ENCODE measurements around the gene SGPP1.

The SGPP1 gene

DNA sequence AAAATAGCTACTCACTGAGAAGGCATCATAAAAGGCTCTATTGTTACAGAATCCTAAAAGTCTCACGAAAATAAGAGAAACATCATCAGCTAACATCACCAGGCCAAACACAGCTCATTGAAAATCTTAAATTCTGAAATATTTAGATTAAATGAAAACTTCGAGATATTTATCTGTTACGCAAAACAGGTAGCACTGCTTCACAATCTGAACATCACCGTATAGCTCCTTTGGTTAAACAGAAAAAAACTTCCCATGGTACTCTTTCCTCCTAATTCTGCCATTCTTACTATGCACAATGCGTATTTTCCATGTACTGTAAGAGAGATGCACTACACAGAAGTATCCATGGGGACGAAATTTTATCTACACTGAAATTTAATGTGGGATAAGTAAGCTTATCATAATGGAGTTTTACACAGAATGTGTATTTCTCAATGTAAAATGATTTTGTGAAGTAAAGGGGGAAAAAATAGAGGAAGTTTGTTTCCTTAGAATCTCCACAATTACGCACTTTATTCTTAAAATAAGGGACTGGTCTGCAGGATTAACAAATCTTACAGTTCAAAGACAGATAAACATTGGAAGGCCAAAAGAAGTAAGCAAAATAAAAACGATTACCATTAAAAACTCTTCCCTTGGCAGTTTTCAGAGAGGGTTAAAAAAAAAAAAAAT, 1.9 kb downstream of the SGPP1 start:
- no peak for ATAC-seq

DNA sequence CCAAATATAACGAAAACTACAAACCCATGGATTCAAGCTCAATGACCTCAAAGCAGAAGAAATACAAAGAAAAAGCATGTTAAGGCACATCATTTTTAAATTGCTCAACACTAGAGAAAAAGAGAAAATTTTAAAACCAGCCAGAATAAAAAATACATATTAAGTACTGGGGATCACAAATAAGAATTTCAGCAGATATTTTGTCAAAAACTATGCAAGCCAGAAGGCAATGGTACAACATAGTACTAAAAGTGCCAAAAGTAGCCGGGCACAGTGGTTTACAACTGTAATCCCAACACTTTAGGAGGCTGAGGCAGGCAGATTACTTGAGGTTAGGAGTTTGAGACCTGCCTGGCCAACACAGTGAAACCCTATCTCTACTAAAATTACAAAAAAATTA, 10.2 kb downstream of the SGPP1 start:
- ATAC-seq = no peak

DNA sequence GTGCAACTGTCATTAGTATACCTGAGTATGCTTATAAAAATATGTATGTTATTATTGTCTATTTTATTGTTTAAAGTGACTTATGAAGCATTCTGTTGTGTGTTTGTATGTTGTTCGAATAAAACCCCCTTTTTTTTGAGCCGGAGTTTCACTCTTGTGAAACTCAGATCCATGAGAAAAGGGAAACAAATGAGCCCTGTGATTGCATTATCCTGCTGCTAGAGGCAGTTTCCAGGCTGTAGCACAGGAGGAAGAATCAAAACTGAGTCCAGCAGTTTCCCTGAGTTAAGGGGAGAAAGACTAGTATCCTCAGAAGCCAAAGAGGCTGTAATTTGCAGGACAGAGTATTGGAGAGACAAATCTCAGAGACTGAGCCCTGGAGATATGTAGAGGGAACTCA, 12.5 kb downstream of the SGPP1 start:
- ATAC-seq = no peak

DNA sequence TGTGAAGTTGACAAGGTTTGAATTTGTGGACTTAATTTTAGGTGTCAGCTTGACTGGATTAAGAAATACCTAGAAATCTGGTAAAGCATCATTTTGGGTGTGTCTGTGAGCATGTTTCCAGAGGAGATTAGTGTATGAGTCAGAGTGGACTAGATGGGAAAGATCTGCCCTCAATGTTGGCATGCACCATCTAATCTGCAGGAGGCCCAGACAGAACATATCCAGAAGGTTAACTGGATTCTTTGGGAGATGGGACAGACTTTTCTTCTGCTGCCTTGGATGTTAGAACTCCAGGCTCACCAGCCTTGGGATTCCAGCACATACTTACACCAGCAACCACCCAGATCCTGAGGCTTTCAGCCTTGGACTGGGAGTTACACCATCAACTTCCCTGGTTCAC, 14.1 kb downstream of the SGPP1 start:
- no peak for ATAC-seq

DNA sequence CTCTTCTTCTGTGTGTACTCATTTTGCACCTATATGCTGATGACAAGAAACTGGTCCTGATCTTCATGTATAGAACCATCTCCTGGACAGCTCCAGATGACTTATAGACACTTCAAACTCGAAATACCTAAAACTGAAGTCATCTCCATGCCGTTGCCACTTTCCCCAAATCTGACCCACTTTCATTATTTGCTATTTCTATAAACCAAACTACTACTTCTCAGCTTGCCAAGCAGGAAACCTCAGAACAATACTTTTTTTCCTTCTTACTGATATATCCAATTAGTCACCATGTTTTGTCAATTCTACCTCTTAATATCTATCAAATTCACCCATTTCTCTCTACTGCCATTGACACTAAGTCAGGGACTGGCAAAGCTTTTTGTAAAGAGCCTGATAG, 14.8 kb downstream of the SGPP1 start:
- peak; percentile 69 to 74 for ATAC-seq

DNA sequence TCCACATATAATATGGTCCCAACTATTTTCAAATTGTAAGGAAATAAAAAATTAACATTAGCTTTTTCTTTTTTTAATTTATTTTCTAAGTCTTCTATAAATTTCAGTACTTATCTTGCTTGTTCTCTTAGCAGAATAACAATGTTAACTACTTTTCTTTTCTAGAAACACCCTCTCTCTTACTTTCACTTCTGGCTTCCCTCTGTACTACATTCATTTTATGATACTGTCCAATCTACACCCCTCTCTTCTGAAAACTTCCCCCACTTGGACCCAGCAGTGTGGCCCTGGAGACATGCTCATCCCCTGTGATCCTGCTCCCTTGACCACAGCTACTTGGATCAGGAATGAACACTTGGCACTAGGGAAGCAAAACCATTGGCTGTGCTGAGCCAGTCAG, 15.7 kb downstream of the SGPP1 start:
- peak; percentile 55 to 58 for ATAC-seq

DNA sequence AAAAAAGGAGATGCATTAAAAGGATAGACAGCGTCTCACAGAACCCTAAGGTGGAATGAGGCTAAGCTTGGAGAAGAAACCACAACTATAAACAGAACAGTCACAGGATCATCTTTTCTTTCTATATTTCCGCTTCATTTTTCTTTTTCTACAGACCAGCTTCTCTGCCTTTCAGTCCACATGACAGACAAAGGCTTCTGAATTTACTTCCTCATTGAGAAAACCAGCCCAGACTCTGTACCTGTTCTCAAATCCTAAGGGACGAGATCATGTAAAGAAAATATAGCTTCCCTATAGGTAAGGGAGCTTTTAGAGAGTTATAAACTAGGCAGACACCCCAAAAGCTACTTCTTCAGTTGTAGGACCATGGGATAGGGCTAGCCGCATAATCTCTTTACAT, 17.4 kb downstream of the SGPP1 start:
- ATAC-seq = no peak

DNA sequence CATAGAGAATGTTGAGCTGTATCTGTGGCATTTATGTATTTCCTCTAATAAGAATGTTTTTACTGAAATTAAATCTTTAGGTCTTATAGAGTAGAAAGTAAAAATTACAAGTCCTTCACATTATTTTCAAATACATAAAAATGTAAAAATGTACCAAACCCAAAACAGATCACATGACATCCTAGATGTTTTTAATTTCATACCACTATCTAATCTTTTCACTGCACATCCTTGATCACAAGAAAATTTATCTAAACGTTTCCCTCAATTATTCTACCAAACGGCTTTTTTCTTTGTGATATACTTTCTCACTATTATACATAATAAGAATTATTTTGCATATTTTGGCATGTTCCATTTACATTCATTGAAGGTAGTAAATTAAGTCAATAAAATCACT, 18.3 kb downstream of the SGPP1 start:
- ATAC-seq = no peak

DNA sequence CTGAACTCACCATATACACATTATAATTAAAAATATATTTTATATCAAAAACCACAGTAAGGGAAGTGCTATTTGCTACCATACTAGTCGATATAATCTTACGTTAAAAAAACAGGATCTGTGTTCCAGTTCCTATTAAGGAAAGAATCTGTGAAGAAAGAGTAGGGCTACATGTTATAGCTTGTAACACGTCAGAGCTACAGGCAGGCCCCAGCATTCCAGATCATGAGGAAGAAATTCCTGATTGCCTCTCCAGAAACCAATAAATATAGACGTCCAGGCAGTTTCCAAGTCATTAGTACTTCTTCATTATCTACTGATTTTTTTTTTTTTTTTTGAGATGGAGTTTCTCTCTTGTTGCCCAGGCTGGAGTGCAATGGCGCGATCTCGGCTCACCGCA, 20.6 kb downstream of the SGPP1 start:
- ATAC-seq = no peak

DNA sequence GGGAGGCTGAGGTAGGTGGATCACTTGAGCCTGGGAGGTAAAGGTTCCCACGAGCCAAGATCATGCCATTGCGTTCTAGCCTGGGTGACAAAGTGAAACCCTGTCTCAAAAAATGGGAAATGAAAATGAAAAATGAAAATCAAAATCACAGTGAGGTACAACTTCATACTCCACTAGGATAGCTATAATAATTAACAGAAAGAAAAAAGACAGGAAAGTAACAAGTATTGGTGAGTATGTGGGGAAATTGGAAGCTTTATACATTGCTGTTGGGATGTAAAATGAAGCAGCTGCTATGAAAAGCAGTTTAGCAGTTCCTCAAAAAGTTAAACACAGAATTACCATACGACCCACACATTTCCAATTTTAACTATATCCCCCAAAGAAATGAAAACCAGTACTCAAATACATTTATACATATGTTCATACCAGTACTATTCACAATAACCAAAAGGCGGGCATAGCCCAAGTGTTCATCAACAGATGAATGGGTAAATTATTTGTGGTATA, 22.2 kb downstream of the SGPP1 start:
- ATAC-seq = peak in 1 of 2 donors; percentile 33

DNA sequence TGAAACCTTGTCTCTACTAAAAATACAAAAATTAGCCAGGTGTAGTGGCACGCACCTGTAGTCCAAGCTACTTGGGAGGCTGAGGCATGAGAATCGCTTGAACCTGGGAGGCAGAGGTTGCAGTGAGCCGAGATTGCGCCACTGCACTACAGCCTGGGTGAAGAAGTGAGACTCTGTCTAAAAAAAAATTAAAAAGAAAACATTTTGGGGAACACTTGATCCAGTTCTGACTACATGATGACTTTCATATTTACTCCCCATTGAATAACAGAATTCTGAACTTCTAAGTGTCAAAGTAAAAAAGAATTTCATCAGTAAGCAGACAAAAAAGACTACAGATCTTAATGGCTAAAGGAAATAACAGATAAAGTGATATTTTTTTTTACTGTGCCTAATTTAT, 25.3 kb downstream of the SGPP1 start:
- ATAC-seq = peak in 1 of 2 donors; percentile 63

DNA sequence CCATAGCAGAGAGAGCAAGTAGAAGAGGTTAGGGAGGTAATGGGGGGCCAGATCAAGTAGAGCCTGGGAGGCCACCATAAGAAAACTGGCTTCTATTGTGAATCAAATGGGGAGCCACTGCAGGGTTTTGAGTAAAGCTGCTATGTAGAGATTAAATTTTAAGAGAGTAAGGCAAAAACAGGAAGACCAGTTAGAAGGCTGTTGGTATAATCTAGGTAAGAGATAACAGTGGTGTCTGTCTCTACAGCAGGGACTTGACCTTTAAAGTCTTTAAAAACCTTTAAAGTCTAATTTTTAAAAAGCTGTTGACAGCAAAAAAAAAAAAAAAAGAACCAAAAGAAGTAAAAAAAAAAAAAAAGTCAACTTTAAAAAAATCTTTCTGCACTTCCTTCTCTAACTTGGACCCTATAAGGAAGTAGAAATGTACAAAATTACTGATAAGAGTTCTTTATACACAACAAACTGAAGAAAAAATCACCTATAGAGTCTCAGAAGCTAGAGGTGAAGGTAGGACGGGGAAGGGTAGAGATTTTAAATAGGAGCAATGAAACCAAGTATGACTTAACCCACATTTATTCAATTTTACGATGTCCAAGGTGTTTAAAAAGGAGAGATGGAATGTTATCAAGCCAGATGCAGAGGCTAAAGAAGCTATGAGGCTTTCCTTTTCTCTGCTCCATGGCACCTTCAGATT, 26.1 kb downstream of the SGPP1 start:
- ATAC-seq = peak in 1 of 2 donors; percentile 13

DNA sequence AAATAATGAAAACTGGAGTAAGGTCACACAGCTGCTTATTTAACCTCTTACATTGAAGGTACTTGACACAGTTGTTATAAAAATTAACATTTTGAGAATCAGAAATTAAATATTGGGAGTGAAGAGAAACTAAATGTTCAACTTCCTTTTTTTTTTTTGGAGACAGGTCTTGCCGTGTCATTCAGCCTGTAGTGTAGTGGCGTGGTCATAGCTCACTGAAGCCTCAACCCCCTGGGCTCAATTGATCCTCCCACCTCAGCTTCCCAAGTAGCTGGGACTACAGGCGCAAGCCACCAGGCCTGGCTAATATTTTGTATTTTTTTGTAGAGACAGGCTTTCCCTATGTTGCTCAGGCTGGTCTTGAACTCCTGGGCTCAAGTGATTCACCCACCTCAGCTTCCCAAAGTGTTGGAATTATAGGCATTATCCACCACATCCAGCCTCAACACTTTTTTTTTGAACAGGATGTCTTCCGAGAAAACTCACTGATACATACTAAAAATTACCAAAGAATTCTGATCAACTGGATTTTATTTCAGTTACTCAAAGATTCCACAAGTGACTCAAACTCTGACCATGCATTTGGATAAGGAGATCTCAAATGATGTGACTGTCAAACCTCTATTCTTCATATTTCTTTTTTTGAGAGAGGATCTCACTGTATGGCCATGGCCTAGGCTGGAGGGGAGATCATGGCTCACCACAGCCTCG, 35.4 kb downstream of the SGPP1 start:
- no peak for ATAC-seq

DNA sequence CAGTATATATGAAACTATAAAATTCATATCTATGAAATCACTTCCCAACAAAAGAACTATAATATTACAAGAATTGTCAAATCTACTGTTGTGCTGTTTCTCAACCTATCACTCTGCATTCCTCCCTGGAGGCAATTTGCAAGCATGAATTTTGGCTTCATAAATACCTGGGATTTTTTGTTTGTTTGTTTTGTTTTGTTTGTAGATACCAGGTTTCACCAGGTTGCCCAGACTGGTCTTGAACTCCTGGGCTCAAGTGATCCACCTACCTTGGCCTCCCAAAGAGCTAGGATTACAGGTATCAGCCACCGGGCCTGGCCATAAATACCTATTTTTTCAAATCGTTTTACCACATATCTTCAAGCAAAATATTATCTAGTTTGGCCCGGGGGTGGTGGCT, 38.7 kb downstream of the SGPP1 start:
- ATAC-seq = no peak

DNA sequence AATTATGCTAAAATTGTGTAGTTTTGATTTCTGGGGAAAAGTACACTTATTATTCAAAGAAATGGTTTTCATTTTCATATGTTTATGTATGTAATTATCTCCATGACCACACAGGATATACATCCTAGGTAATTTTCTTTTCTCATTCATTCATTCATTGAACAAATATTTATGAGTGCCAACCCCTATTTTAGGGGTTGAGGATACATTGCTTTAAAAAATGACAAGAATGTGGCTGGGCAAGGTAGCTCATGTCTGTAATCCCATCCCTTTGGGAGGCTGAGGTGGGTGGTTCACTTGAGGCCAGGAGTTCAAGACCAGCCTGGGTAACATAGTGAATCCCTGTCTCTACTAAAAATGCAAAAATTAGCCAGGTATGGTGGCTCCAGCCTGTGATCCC, 40.9 kb downstream of the SGPP1 start:
- ATAC-seq = no peak

DNA sequence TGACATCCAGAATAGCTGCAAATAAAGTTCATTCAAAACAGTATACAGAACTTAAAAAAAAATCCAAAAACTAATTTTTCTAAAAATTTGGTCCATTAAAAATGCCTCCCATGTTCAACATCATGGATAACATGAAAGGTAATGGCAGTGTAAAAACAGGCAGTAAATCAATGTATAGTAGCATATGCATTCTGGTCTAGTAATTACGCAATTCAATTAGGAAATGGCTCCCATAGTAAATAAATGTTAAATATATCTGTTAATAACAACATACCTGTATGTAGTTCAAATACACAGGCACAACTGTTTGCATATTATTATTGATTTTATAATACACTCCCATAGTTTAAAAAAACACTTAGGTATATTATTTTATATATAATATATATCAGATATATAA, 42.5 kb downstream of the SGPP1 start:
- no peak for ATAC-seq

DNA sequence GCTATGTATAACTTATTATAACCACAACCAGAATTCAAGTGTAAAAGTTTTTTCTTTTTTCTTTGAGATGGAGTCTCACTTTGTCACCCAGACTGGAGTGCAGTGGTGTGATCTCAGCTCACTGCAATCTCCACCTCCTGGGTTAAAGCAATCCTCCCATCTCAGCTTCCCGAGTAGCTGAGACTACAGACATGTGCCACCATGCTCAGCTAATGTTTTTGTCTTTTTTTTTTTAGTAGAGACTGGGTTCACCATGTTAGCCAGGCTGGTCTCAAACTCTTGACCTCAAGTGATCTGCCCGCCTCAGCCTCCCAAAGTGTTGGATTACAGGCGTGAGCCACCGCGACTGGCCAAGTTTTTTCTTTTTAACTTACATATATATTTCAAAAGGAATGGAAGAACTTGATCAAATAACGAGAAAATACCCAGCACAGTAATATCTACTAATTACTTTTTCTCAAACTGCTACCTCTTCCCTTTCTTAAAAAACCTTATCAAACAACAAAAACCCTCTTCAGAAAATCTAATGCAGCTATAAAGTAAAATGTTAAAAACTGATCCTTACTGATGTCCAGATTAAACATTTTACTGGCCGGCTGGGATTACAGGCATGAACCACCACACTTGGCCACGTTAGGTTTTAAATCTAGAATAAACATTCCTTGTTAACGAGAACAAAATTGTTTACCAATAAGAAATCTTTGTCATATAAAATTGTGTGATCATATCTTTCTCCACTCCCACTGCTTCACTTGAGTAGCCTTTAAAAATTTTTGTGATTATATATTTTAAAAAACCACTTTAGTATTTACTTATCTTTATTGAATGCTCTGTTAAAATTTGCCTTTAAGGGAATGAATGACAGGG, 44.9 kb downstream of the SGPP1 start:
- no peak for ATAC-seq

DNA sequence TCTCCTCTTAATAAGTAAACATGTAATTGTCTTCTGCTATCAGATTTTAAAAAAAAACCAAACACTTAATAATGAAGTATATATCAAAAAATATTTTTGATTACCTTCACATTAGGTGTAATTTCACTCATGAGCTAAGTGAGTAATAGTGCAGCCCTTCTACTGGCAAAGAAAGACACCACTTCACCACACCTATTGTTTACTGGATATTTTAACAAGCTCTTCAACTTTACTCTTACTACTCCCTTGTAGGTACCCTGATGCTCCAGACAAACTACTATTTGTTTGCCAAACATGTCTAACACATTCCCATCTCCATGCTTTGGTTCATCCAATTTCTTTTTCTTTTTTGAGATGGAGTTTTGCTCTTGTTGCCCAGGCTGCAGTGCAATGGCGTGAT, 49.3 kb downstream of the SGPP1 start:
- no peak for ATAC-seq

DNA sequence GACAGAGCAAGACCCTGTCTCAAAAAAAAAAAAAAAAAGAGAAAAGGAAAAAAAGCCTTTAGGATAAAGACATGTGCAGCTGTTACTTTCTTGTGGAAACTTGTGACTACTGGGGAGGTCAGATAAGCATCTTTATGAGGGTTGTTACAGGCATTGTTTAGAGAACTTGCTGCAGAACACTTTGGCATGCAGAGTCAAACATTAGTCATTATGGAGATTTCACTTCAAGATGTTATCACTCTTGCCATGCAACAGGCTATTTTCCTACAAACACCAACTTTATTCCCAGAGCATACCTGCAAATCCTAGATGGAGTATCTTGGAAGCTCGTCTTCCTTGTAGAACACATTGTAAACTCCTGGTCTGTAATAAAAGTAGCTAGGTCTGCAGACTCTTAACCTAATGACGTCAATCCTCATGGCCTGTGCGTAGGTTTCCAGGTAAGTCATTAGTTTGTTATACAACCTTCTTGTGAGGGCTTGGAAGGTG, 49.9 kb downstream of the SGPP1 start:
- no peak for ATAC-seq

DNA sequence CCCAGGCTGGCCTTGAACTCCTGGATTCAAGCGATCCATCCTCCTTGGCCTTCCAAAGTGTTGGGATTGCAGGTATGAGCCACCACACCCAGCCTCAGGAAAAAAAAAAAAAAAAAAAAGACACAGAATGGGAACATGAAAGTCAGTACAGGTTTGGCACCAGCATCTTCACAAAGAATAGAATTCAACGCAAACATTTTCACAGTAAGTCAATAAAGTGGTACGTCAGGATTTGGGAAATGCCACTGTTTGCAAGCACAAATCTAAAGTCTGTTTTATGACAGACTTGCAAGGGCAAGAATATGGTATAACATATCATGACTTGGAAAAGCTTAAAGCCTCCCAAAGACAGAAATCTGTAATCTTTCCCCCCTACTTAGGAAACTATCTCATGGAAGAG, 51.2 kb downstream of the SGPP1 start:
- ATAC-seq = no peak

DNA sequence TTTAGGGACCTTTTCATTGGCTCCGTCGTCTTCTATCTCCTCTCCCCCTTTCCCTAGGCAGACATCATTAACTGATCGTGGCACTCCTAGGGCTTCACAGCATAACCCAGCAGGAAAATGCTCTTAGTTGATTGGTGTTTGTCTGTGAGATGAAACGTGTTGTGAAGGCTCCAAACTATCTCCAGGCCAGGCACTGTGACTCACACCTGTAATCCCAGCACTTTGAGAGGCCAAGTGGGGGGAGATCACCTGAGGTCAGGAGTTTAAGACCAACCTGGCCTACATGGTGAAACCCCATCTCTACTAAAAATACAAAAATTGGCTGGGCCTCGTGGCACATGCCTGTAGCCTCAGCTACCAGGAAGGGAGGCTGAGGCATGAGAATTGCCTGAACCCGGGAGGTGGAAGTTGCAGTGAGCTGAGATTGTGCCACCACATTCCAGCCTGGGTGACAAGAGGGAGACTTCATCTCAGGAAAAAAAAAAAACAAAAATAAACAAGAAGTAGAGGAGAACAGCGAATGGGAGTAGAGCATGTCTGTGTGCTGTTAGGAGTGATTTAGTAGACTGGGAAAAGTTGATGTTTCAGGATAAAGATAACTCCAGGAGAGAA, 53.9 kb downstream of the SGPP1 start:
- no peak for ATAC-seq

DNA sequence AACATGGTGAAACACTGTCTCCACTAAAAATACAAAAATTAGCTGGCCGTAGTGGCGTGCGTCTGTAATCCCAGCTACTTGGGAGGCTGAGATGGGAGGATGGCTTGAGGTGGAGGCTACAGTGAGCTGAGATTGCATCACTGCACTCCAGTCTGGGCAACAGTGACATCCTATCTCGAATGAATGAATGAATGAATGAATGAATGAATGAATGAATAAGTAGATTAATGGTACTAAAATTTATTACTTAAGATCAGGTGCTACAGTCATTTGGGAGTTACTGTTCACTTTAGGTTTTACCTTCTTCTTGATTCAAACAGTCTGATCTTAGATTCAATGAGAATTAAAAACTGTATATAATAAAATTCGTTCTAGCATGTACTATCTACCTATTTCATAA, 54.6 kb downstream of the SGPP1 start:
- no peak for ATAC-seq
